GM10248 (cell line): ENCODE data around the gene CREM.

Experiments used
- CTCF ChIA-PET: fragments of 300-600 bp; sonication (Branson Sonifier 250); formaldehyde crosslinking; extraction: SDS; loops from one replicate; lab custom pipeline; 2021; ENCODE audit warnings: antibody characterized with exemption; lab: Yijun Ruan, JAX
- POLR2A ChIA-PET: fragments of 350-650 bp; sonication (Branson Sonifier 250); formaldehyde crosslinking; extraction: SDS; loops from one replicate; lab custom pipeline; 2020; ENCODE audit warnings: antibody characterized with exemption; lab: Yijun Ruan, JAX
- DNase-seq: peaks from one replicate; pipeline ENCODE4 v3.0.0; 2012; ENCODE audit errors: extremely low spot score
- TF ChIP-seq, protein P1 (sequence below): IDR thresholded peaks from 2 replicates; pipeline ENCODE4 v1.5.1; 2012; ENCODE audit warnings: mild to moderate bottlenecking, low read depth; ENCODE audit errors: extremely low read depth, missing control alignments, control extremely low read depth

Gene CREM

DNA sequence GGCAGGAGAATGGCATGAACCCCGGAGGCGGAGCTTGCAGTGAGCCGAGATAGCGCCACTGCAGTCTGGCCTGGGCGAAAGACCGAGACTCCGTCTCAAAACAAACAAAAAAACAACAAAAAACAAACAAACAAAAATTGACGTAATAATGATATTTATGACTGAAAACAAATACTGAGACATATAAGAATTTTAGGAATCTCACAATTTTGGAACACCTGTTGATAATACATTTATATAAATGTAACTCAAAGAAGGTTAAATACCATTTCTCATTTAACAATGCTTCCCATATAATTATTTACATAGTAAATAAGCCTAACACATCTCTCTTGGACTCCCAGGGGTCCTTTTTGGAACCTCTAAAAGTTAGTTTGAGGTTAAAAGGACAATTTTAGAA is 107.4 kb downstream of the CREM start:
- CTCF ChIA-PET = interaction anchor here (1.3 kb wide), 1 partner anchor 9 kb away, joined by 3 read pairs; no protein-coding TSS in a partner anchor
- TF ChIP-seq, protein P1, sequence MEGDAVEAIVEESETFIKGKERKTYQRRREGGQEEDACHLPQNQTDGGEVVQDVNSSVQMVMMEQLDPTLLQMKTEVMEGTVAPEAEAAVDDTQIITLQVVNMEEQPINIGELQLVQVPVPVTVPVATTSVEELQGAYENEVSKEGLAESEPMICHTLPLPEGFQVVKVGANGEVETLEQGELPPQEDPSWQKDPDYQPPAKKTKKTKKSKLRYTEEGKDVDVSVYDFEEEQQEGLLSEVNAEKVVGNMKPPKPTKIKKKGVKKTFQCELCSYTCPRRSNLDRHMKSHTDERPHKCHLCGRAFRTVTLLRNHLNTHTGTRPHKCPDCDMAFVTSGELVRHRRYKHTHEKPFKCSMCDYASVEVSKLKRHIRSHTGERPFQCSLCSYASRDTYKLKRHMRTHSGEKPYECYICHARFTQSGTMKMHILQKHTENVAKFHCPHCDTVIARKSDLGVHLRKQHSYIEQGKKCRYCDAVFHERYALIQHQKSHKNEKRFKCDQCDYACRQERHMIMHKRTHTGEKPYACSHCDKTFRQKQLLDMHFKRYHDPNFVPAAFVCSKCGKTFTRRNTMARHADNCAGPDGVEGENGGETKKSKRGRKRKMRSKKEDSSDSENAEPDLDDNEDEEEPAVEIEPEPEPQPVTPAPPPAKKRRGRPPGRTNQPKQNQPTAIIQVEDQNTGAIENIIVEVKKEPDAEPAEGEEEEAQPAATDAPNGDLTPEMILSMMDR = no peak
- POLR2A ChIA-PET = no interaction called here
- DNase-seq = no peak

DNA sequence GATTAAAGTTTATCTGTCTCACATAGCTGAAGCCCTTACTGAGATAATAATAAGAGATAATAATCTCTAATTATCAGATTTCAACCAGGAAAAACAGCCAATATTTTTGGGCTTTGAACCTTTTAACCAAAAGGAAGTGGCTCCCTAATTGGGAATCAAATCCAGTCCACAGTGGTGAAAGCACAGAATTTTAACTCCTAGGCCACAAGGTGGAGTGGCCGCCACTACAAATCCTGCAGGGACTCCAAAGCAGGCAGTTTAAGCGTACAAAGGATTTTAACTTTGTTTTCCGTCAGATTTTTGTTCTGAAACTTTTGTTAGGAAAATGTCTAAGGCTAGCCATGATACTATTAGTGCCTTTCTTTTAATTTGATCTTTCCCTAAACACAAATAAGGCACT is 110.1 kb downstream of the CREM start:
- DNase-seq = no peak
- TF ChIP-seq, protein P1 = peak; percentile 12
- POLR2A ChIA-PET = no interaction called here
- CTCF ChIA-PET = interaction anchor here (0.9 kb wide), 1 partner anchor 11 kb away, joined by 4 read pairs; no protein-coding TSS in a partner anchor

DNA sequence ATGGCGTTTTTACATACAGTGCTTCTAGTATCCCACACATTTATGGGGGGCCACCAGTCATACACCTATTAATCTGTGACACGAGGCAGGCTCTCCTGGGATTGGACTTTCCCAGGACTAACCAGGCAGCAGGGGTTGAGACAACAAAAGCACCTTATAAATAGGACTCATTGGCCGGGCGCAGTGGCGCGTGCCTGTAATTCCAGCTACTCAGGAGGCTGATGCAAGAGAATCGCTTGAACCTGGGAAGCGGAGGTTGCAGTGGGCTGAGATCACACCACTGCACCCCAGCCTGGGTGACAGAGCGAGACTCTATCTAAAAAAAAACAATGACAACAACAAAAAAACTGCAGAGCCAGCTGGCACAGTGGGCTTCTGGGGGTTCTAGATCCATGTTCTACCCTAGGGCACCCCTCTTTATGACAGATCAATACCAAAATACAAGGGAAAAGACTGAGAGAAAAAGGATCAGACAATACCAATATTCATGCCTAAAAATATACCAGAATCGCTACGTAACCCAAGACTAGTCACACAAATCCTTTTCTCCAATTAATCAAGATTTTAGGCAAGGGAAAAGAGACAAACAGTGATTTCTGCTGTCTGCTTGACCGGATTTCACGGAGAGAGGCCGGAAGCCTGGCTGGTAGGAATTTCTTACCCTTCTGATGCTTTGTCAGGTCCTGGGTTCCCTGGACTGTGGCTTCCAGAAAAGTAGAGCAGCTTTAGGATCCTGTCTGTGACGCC is 111.3 kb downstream of the CREM start:
- POLR2A ChIA-PET = no interaction called here
- TF ChIP-seq, protein P1 = no peak
- DNase-seq = no peak
- CTCF ChIA-PET = interaction anchor here (1.1 kb wide), 1 partner anchor 117 kb away, joined by 3 read pairs; no protein-coding TSS in a partner anchor

DNA sequence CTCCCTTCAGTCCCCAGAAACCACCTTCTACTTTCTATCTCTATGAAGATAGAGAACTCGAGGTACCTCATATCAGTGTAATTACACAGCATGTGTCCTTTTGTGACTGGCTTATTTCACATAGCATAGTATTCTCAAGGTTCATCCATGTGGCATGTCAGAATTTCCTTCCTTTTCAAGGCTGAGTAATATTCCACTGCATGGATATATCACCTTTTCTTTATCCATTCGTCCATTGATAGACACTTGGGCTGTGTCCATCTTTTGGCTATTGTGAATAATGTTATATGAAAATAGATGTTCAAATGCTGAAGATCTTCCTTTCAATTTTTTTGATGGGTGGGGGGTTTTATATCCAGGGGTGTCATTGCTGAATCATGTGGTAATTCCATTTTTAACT is 117.9 kb downstream of the CREM start:
- DNase-seq = no peak
- TF ChIP-seq, protein P1 = no peak
- ChIA-PET POLR2A (no interaction called here), CTCF (no interaction called here)

DNA sequence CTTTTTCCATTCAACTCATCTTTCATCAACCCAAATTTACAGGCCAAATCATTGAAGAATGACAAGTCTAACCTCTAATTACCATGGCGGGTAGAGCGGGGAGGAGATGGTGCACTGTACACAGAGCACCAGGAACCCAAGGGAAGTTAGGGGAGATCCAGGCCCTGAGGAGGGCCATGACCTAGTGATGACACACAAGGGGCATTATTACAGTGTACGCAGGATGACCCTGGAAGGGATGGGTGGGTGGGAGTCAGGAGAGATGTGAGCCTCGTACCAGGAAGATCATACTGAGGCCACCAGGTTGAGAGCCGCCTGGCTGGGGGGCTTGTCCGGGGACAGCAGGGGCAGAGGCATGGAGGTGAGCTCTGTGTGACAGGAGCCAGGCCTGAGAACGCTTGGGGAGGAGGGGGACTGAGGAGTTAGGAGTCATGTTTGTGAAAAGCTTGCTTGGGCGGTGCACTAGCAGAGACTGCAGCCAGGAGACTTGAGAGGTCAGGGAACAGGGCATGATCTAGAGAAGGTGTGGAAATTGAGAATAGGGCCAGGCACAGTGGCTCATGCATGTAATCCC is 120.2 kb downstream of the CREM start:
- ChIA-PET POLR2A (no interaction called here), CTCF (interaction anchor here (1.0 to 1.1 kb wide), 2 partner anchors 29 to 175 kb away, joined by 3 read pairs; no protein-coding TSS in a partner anchor)
- DNase-seq = no peak
- TF ChIP-seq, protein P1 = no peak

DNA sequence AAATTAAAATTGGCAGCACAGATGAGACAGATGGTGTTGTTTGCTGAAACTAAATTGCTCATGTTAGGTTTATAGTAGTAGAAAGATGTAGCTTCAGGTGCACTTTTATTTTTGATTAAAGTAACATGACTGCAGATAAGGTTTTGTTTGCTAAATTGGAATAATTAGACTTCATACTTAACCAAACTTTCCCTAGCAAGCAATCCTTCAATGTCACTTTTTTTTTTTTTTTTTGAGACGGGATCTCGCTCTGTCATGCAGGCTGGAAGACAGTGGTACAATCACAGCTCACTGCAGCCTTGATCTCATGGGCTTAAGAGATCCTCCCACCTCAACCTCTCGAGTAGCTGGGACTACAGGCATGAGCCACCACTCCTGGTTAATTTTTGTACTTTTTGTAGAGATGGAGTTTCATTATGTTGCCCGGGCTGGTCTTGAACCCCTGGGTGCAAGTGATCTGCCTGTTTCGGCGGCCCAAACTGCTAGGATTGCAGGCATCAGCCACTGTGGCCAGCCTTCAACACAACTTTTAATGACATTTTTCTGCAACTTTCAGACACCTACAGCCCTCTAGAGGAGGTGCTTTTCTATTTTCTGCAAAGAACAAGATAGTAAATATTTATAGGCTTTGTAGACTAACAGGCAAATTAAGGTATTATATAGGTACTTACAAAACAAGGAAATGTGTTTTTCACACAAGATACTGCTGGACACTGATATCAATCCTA is 124.9 kb downstream of the CREM start:
- CTCF ChIA-PET = no interaction called here
- POLR2A ChIA-PET = interaction anchor here (0.7 kb wide), 1 partner anchor 53 kb away, joined by 4 read pairs; no protein-coding TSS in a partner anchor

More for the DNA sequence above, 124.9 kb downstream of the CREM start:
- DNase-seq = no peak
- TF ChIP-seq, protein P1 = no peak
